GM12891 (cell line): ENCODE results near the gene AGBL5.

Experiments
- DNase-seq: peaks from one replicate; pipeline ENCODE4 v3.0.0; 2011; ENCODE audit warnings: low spot score; ENCODE audit not compliant: insufficient read length
- FAIRE-seq: peaks from 2 replicates; lab custom pipeline; 2011; peaks lifted over from hg19 to GRCh38; lab: Jason Lieb, UNC
- PAX5 ChIP-seq: IDR thresholded peaks from 2 replicates; pipeline ENCODE4 v1.6.1; 2011; ENCODE audit warnings: low read length, moderate library complexity, mild to moderate bottlenecking; ENCODE audit not compliant: insufficient read depth, severe bottlenecking
- POLR2A ChIP-seq: IDR thresholded peaks from 2 replicates; pipeline ENCODE4 v1.6.1; 2011; ENCODE audit warnings: low read depth, low read length, control low read depth
- POLR2AphosphoS5 ChIP-seq: IDR thresholded peaks from 2 replicates; pipeline ENCODE4 v1.6.1; 2011; ENCODE audit warnings: low read depth, low read length, control low read depth
- POU2F2 ChIP-seq: IDR thresholded peaks from 2 replicates; pipeline ENCODE4 v1.6.1; 2011; ENCODE audit warnings: low read depth, mild to moderate bottlenecking, control low read depth, low read length, moderate library complexity
- SPI1 ChIP-seq: IDR thresholded peaks from 2 replicates; pipeline ENCODE4 v1.6.1; 2011; ENCODE audit warnings: low read depth, low read length, control low read depth
- TAF1 ChIP-seq: IDR thresholded peaks from 2 replicates; pipeline ENCODE4 v1.6.1; 2011; ENCODE audit warnings: low read depth, low read length, control low read depth

Gene AGBL5

DNA sequence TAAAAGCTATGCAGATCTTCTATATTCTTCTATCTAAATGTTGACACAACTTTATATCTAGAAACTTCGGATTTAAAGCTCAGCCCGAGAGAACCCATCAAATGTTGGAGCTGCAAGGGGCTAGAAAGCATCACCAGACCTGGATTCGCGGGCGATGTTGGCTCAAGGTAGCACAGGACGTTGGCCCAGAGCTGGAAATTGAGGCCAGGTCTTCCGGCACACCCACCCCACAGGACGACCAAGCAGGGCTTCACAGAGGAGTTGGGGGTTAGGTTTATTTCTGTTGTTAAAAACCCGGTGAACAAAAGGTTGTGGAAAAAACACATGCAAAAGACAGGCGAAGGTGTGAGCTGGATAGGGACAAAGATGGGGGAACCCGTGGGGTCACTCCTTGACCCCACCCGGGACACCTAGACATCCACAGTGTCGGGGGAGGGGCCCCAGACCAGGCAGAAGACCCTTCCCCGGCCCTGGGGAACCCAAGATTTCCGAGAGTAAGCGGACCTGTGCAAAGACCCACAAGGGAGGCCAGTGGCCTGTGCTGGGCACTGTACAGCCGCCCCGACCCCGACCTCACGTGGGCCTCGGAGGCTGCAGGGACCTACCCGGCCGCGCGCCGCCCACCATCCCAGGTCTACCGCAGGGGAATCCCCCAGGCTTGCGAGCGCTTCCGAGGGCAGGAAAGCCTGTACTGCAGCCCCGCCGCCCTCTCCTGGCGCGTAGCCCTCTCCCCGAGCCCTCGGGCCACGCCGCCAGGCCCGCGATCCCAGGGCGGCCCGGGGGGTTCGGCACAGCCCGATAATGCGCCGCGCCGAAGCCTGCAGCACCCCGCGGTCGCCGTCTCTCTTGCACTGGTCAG, 1.8 kb upstream of the AGBL5 start:
- TF ChIP-seq POLR2A (no peak), PAX5 (no peak), POU2F2 (no peak), TAF1 (no peak), POLR2AphosphoS5 (no peak), SPI1 (no peak)
- DNase-seq (peak; percentile 74), FAIRE-seq (peak; percentile 28)

- TF ChIP-seq TAF1: no peak
- no peak for TF ChIP-seq POLR2AphosphoS5
- TF ChIP-seq POLR2A: 0 out of 2 replicates have a peak, but pooled peaks have one; percentile 3
- TF ChIP-seq PAX5: peak; percentile 100
- TF ChIP-seq SPI1: no peak
- TF ChIP-seq POU2F2: peak; percentile 30; the same call in 1 of the 2 replicates
- DNase-seq: peak; percentile 80
- FAIRE-seq: peak; percentile 47
These were observed 1.0 kb upstream of the AGBL5 start for GRCh38 chr2:27050281-27050995.

- no peak for FAIRE-seq
- no peak for DNase-seq
- TF ChIP-seq POLR2AphosphoS5 (no peak), SPI1 (no peak), TAF1 (no peak), POLR2A (no peak), POU2F2 (no peak), PAX5 (no peak)
These were observed 606 bp downstream of the AGBL5 start for GRCh38 chr2:27051902-27052645.

- FAIRE-seq (no peak), DNase-seq (no peak)
- TF ChIP-seq POU2F2: no peak
- no peak for TF ChIP-seq PAX5
- TF ChIP-seq POLR2AphosphoS5: no peak
- no peak for TF ChIP-seq POLR2A
- no peak for TF ChIP-seq TAF1
These were observed 1.9 kb downstream of the AGBL5 start for GRCh38 chr2:27053321-27053720.

- FAIRE-seq: no peak
- no peak for DNase-seq
- no peak for TF ChIP-seq POLR2A
These were observed 2.3 kb downstream of the AGBL5 start for GRCh38 chr2:27053776-27054175.

DNA sequence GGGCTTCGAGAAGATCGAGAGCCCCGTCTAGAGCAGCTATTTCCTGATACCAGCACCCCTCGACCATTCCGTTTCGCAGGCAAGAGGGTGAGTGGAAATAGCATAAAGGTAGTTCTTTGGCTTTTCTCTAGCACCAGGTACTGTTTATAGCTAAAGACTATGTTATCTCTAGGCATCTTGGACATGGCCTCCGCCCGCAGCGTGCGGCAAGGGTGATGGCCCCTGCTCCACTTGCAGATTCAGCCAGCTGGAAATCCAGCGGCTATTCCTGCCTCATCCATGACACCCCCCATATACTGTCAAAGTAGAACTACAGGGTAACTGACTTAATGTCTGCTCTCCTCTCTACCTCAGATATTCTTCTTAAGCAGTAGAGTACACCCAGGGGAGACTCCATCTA, 3.3 kb downstream of the AGBL5 start:
- DNase-seq (no peak), FAIRE-seq (no peak)
- TF ChIP-seq POLR2A: no peak

GRCh38 chr2:27057184-27057583, 5.7 kb downstream of the AGBL5 start:
- FAIRE-seq (no peak), DNase-seq (no peak)
- TF ChIP-seq POLR2A (no peak), SPI1 (no peak), TAF1 (no peak), PAX5 (no peak), POLR2AphosphoS5 (no peak), POU2F2 (no peak)

- no peak for FAIRE-seq
- TF ChIP-seq SPI1 (no peak), POLR2AphosphoS5 (no peak), POLR2A (peak; percentile 38; the same call in 1 of the 2 replicates), TAF1 (no peak), PAX5 (no peak), POU2F2 (no peak)
- no peak for DNase-seq
These were observed 6.7 kb downstream of the AGBL5 start for GRCh38 chr2:27058210-27058609.

DNA sequence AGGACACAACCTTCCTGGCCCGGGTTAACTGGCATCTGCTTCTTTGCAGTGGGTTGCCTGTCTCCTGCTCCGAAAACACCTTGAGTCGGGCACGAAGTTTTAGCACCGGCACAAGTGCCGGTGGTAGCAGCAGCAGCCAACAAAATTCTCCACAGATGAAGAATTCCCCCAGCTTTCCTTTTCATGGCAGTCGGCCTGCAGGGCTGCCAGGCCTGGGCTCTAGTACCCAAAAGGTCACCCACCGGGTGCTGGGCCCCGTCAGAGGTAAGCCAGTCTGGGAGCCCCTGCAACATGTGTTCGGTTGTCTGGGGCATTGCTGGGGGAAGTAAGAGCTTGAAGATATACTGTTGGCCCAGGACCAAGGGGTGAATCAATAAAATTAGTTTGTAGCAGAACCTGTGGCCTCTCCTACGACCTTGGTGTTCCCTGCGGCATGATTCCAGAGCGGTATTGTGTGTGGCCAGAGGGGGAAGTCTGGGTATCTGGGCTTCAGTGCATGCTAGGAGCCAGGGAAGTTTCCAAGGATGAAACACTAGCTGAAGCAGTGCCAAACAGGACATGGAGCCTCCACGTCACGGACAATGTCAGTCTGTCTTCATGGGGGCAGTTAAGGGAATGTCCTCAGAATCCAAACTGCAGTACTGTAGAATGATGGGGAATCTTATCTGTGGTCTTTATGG, 7.8 kb downstream of the AGBL5 start:
- TF ChIP-seq TAF1 (no peak), SPI1 (no peak), POU2F2 (no peak), POLR2A (no peak), POLR2AphosphoS5 (no peak), PAX5 (no peak)
- DNase-seq (no peak), FAIRE-seq (no peak)
